WTC11 (cell line): Measurements from ENCODE around the gene MON1A.

ENCODE experiments used
- ATF6 ChIP-seq: sonication (generic); formaldehyde crosslinking; IDR thresholded peaks from 2 replicates; pipeline ENCODE4 v1.8.1; 2023; ENCODE audit warnings: mild to moderate bottlenecking, missing genetic modification reagents
- CTCF ChIP-seq: fragments of 200-600 bp; IDR thresholded peaks from 2 replicates; pipeline ENCODE4 v1.8.0; 2022; ENCODE audit warnings: antibody characterized with exemption
- E2F1 ChIP-seq: sonication (generic); formaldehyde crosslinking; IDR thresholded peaks from 2 replicates; pipeline ENCODE4 v1.8.0; 2022; ENCODE audit warnings: mild to moderate bottlenecking, missing genetic modification reagents
- ETV6 ChIP-seq: sonication (generic); formaldehyde crosslinking; IDR thresholded peaks from 2 replicates; pipeline ENCODE4 v1.8.1; 2022; ENCODE audit warnings: mild to moderate bottlenecking, missing genetic modification reagents
- FOXP1 ChIP-seq: sonication (generic); formaldehyde crosslinking; IDR thresholded peaks from 2 replicates; pipeline ENCODE4 v1.8.0; 2022; ENCODE audit warnings: missing genetic modification reagents, mild to moderate bottlenecking, moderate library complexity, borderline replicate concordance
- MAX ChIP-seq: sonication (generic); formaldehyde crosslinking; IDR thresholded peaks from 2 replicates; pipeline ENCODE4 v1.8.0; 2022; ENCODE audit warnings: mild to moderate bottlenecking, missing genetic modification reagents
- TCF7 ChIP-seq: sonication (generic); formaldehyde crosslinking; IDR thresholded peaks from 2 replicates; pipeline ENCODE4 v1.8.0; 2022; ENCODE audit warnings: mild to moderate bottlenecking, low read depth, missing genetic modification reagents, moderate library complexity
- TEAD1 ChIP-seq: sonication (generic); formaldehyde crosslinking; IDR thresholded peaks from 2 replicates; pipeline ENCODE4 v1.8.0; 2022; ENCODE audit warnings: mild to moderate bottlenecking, missing genetic modification reagents
- ZBTB21 ChIP-seq: sonication (generic); formaldehyde crosslinking; IDR thresholded peaks from 2 replicates; pipeline ENCODE4 v1.8.1; 2023; ENCODE audit warnings: mild to moderate bottlenecking, missing genetic modification reagents, borderline replicate concordance
- ZNF232 ChIP-seq: sonication (generic); formaldehyde crosslinking; IDR thresholded peaks from 2 replicates; pipeline ENCODE4 v1.8.0; 2022; ENCODE audit warnings: mild to moderate bottlenecking, missing genetic modification reagents
- ZNF317 ChIP-seq: sonication (generic); formaldehyde crosslinking; IDR thresholded peaks from 2 replicates; pipeline ENCODE4 v1.8.1; 2023; ENCODE audit warnings: low read depth, mild to moderate bottlenecking, moderate library complexity, missing genetic modification reagents, borderline replicate concordance

- TF ChIP-seq ZNF232 (CRISPR knock-in tag) (no peak), ZBTB21 (no peak), CTCF (no peak), ATF6 (CRISPR knock-in tag) (no peak), FOXP1 (CRISPR knock-in tag) (no peak), ETV6 (CRISPR knock-in tag) (no peak), ZNF317 (CRISPR knock-in tag) (no peak), E2F1 (CRISPR knock-in tag) (no peak), TCF7 (CRISPR knock-in tag) (no peak), MAX (CRISPR knock-in tag) (no peak), TEAD1 (CRISPR knock-in tag) (no peak)
These were observed 23.3 kb upstream of the MON1A start for GRCh38 chr3:49952924-49953323.
